ENCODE measurements around the gene HS2ST1. TPM values are rescaled to one million over a fixed set of nuclear protein-coding genes. Genes with fewer than 3 reads are reported as not detected.

Gene HS2ST1
- total RNA-seq, 1 donor from 2014 or later = 11.5 TPM

- H3K9me3 ChIP-seq = no peaks in the 10 kb centered on the region
- TF ChIP-seq POLR2AphosphoS5 (IDR thresholded peaks at IDR 0.05; ENCODE audit: insufficient read depth in 1 of 2, low read depth in 1 of 2) (no peak), CTCF (IDR thresholded peaks at IDR 0.05) (no peak)
- no peaks in the 10 kb centered on the region for H3K4me1 ChIP-seq
- H3K4me3 ChIP-seq = no peak overlapping the region
- no peaks in the 10 kb centered on the region for H3K27me3 ChIP-seq
- H3K27ac ChIP-seq = no peak overlapping the region
- intact Hi-C loops (cut with DNase I) = loop anchor here (10.0 kb wide), 1 partner anchor 559 kb away; no protein-coding TSS in a partner anchor
- DNase-seq (ENCODE audit: extremely low spot score in 2 of 2) = no peak
- no peaks in the 10 kb centered on the region for H3K36me3 ChIP-seq
These were observed 198.9 kb downstream of the HS2ST1 start for GRCh38 chr1:87113313-87113712.

- no peaks in the 10 kb centered on the region for H3K27me3 ChIP-seq
- no peaks in the 10 kb centered on the region for H3K9me3 ChIP-seq
- no peaks in the 10 kb centered on the region for H3K4me1 ChIP-seq
- TF ChIP-seq CTCF (IDR thresholded peaks at IDR 0.05) = no peak
- TF ChIP-seq POLR2AphosphoS5 (IDR thresholded peaks at IDR 0.05; ENCODE audit: insufficient read depth in 1 of 2, low read depth in 1 of 2) = no peak
- no peak for TF ChIP-seq POLR2A (IDR thresholded peaks at IDR 0.05)
- H3K36me3 ChIP-seq = no peaks in the 10 kb centered on the region
- no peak overlapping the region for H3K4me3 ChIP-seq
- intact Hi-C loops (cut with DNase I) = loop anchor here (10.0 kb wide), 1 partner anchor 561 kb away; no protein-coding TSS in a partner anchor
- no peak for DNase-seq (ENCODE audit: extremely low spot score in 2 of 2)
- no peak overlapping the region for H3K27ac ChIP-seq
These were observed 201.0 kb downstream of the HS2ST1 start for GRCh38 chr1:87115317-87115890.

DNA sequence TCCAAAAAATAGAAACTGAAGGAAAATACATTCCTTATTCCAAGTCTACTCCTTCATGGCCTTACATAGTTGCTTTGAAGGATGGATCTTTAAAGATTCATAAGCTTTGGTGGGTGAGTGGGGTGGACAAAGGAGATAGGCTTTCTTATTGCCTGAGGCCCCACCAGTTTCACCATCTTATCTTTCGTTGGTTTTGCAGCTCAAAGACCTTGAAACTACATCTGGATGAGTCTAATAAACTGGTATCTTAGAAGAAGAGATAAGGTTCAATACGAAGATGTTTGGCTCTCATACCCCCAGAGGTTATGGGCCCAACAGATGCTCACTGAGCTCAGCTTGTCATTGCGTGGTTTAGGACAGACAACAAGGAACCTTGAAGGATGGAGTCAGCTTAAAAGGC is 201.5 kb downstream of the HS2ST1 start:
- no peak overlapping the region for H3K27ac ChIP-seq
- no peaks in the 10 kb centered on the region for H3K4me1 ChIP-seq
- H3K27me3 ChIP-seq = no peaks in the 10 kb centered on the region
- TF ChIP-seq CTCF (IDR thresholded peaks at IDR 0.05) (no peak), POLR2AphosphoS5 (IDR thresholded peaks at IDR 0.05; ENCODE audit: insufficient read depth in 1 of 2, low read depth in 1 of 2) (no peak), POLR2A (IDR thresholded peaks at IDR 0.05) (no peak)
- intact Hi-C loops (cut with DNase I) = loop anchor here (10.0 kb wide), 1 partner anchor 561 kb away; no protein-coding TSS in a partner anchor
- H3K36me3 ChIP-seq = no peaks in the 10 kb centered on the region
- no peak overlapping the region for H3K4me3 ChIP-seq
- DNase-seq (ENCODE audit: extremely low spot score in 2 of 2) = no peak
- H3K9me3 ChIP-seq = no peaks in the 10 kb centered on the region

DNA sequence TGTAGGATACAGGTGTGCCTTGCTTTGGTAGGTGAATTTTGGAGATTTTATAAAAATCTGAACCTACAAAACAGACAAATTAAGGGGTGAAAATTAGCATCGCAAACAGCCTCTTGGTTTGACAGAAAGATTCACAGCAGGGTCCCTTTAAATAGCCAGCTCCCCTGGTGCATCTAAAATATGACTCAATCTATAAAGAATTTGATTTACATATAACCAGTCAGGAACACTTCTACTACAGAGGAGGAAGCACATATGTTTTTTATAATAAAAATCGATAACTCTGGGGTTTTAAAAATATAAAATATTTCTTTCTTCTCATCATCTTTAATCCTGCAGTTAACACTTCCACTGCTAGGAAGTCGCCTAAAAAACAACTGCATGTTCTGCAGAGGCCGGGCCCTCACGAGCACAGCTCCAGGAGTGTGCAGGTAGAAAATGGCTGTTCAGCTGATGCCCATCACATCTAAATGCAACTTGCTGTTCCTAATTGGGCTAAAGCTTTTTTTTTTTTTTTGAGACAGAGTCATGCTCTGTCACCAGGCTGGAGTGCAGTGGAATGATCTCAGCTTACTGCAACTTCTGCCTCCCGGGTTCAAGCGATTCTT is 203.4 kb downstream of the HS2ST1 start:
- no peak for TF ChIP-seq CTCF (IDR thresholded peaks at IDR 0.05)
- no peak for TF ChIP-seq POLR2A (IDR thresholded peaks at IDR 0.05)
- TF ChIP-seq POLR2AphosphoS5 (IDR thresholded peaks at IDR 0.05; ENCODE audit: insufficient read depth in 1 of 2, low read depth in 1 of 2) = no peak
- Histone ChIP-seq H3K4me1 (peaks cover 9% of the 10 kb centered on the region), H3K36me3 (no peaks in the 10 kb centered on the region), H3K27ac (no peak overlapping the region), H3K9me3 (no peaks in the 10 kb centered on the region), H3K27me3 (no peaks in the 10 kb centered on the region), H3K4me3 (no peak overlapping the region)
- no peak for DNase-seq (ENCODE audit: extremely low spot score in 2 of 2)
- intact Hi-C loops (cut with DNase I) = loop anchor here (10.0 kb wide), 1 partner anchor 563 kb away; no protein-coding TSS in a partner anchor

DNA sequence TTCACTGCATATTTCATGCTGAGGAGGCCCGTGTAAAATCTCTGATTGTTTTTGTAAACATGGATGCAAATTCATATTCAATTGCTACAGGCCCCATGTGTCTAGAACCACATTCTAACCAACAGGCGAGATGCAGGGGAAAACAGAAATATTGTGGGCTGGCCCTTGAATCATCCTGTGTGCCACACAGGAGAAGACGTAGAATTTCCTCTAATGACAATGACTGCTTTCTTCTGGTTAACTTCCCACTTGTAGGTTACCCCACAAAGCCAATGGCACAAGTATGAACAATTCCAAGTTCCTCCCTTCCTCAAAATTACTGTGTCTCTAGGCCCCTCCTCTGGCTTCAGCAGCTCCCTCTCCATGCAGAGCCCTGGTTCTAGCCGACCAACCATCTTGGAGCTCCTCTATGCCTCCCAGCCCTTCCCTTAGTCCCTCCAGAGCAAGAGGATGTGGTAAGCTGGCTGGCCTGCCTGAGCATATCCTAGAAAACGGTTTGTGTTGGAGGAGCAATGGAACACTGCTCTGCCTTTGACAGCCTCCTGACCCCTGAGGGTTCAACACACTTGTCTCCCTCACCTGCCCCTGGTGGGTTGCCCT is 205.2 kb downstream of the HS2ST1 start:
- intact Hi-C loops (cut with DNase I) = loop anchor here (10.0 kb wide), 1 partner anchor 565 kb away; no protein-coding TSS in a partner anchor
- no peak for TF ChIP-seq POLR2A (IDR thresholded peaks at IDR 0.05)
- no peak for TF ChIP-seq POLR2AphosphoS5 (IDR thresholded peaks at IDR 0.05; ENCODE audit: insufficient read depth in 1 of 2, low read depth in 1 of 2)
- TF ChIP-seq CTCF (IDR thresholded peaks at IDR 0.05) = no peak
- peaks cover 10% of the 10 kb centered on the region for H3K4me1 ChIP-seq

More for the DNA sequence above, 205.2 kb downstream of the HS2ST1 start:
- DNase-seq (ENCODE audit: extremely low spot score in 2 of 2) = no peak
- H3K9me3 ChIP-seq = no peaks in the 10 kb centered on the region
- H3K27me3 ChIP-seq = no peaks in the 10 kb centered on the region
- no peak overlapping the region for H3K27ac ChIP-seq
- no peak overlapping the region for H3K4me3 ChIP-seq
- no peaks in the 10 kb centered on the region for H3K36me3 ChIP-seq

Measured in vagina (tissue), 2 donors.